Liver (tissue), 9 donors: ENCODE data around the gene CCDC40. TPM values are rescaled to one million over a fixed set of nuclear protein-coding genes. Genes with fewer than 3 reads are reported as not detected.

Experiments used
- DNase-seq: peaks from one replicate; pipeline ENCODE4 v3.0.0-alpha.2; 2017; ENCODE audit warnings: low spot score
- H3K27ac ChIP-seq, 2 donors: one replicate each; pipeline ENCODE4 v1.7.0; 2013; ENCODE audit warnings: inconsistent platforms in 2 of 2, low read length in 2 of 2, control low read depth in 1 of 2, low read depth in 1 of 2, mild to moderate bottlenecking in 1 of 2
- H3K27me3 ChIP-seq, 4 donors: one replicate each; pipeline versions ENCODE4 v1.6.1 to v1.7.0; 2013; ENCODE audit warnings: low read length in 3 of 4, inconsistent platforms in 1 of 4, mild to moderate bottlenecking in 1 of 4, moderate library complexity in 1 of 4; ENCODE audit not compliant: control insufficient read depth in 4 of 4, insufficient read depth in 4 of 4
- H3K36me3 ChIP-seq, 4 donors: one replicate each; pipeline versions ENCODE4 v1.6.1 to v1.7.0; 2013; ENCODE audit warnings: low read length in 3 of 4, mild to moderate bottlenecking in 3 of 4, low read depth in 1 of 4, moderate library complexity in 1 of 4; ENCODE audit not compliant: control insufficient read depth in 4 of 4, insufficient read depth in 3 of 4
- H3K4me1 ChIP-seq, 4 donors: one replicate each; pipeline versions ENCODE4 v1.6.1 to v1.7.0; 2013; ENCODE audit warnings: low read length in 3 of 4, mild to moderate bottlenecking in 3 of 4, moderate library complexity in 1 of 4; ENCODE audit not compliant: control insufficient read depth in 4 of 4, insufficient read depth in 4 of 4
- H3K4me3 ChIP-seq, 3 donors: one replicate each; pipeline versions ENCODE4 v1.6.1 to v1.7.0; 2013; ENCODE audit warnings: low read length in 3 of 3, control low read depth in 1 of 3, low read depth in 1 of 3, mild to moderate bottlenecking in 1 of 3
- H3K9ac ChIP-seq, 2 donors: one replicate each; pipeline ENCODE4 v1.7.0; 2013; ENCODE audit warnings: low read length in 2 of 2, mild to moderate bottlenecking in 2 of 2, moderate library complexity in 2 of 2, control low read depth in 1 of 2, low read depth in 1 of 2
- H3K9me3 ChIP-seq, 4 donors: one replicate each; pipeline versions ENCODE4 v1.6.1 to v1.7.0; 2013; ENCODE audit warnings: low read length in 3 of 4; ENCODE audit not compliant: control insufficient read depth in 4 of 4
- ATF3 ChIP-seq: IDR thresholded peaks from 2 replicates; pipeline ENCODE4 v1.6.1; 2016; ENCODE audit warnings: antibody characterized with exemption
- CTCF ChIP-seq: fragments of 150-350 bp; IDR thresholded peaks from 2 replicates; pipeline ENCODE4 v1.5.1; 2017; ENCODE audit warnings: improper control_type of control experiment, low read depth, low read length; ENCODE audit not compliant: missing input control
- EGR1 ChIP-seq, 2 donors: IDR thresholded peaks; 2 replicates each; pipeline ENCODE4 v1.6.1; 2016 to 2018; ENCODE audit warnings: antibody characterized with exemption in 2 of 2, low read depth in 2 of 2
- FOXA1 ChIP-seq: IDR thresholded peaks from 2 replicates; pipeline ENCODE4 v1.6.1; 2016; ENCODE audit warnings: antibody characterized with exemption
- FOXA2 ChIP-seq: IDR thresholded peaks from 2 replicates; pipeline ENCODE4 v1.6.1; 2016; ENCODE audit warnings: antibody characterized with exemption
- HNF4A ChIP-seq, 2 donors: conservative IDR thresholded peaks; 2 replicates each; pipeline ENCODE4 v1.6.1; 2016; ENCODE audit warnings: antibody characterized with exemption in 2 of 2, mild to moderate bottlenecking in 2 of 2
- HNF4G ChIP-seq: IDR thresholded peaks from 2 replicates; pipeline ENCODE4 v1.6.1; 2016; ENCODE audit warnings: antibody characterized with exemption
- JUND ChIP-seq, 2 donors: IDR thresholded peaks; 2 replicates each; pipeline ENCODE4 v1.6.1; 2016; ENCODE audit warnings: antibody characterized with exemption in 2 of 2
- MAX ChIP-seq: IDR thresholded peaks from 2 replicates; pipeline ENCODE4 v1.6.1; 2016; ENCODE audit warnings: antibody characterized with exemption
- NR2F2 ChIP-seq: IDR thresholded peaks from 2 replicates; pipeline ENCODE4 v1.6.1; 2016; ENCODE audit warnings: antibody characterized with exemption
- RAD21 ChIP-seq, 2 donors: IDR thresholded peaks; 2 replicates each; pipeline ENCODE4 v1.6.1; 2016; ENCODE audit warnings: antibody characterized with exemption in 2 of 2, mild to moderate bottlenecking in 2 of 2
- REST ChIP-seq: IDR thresholded peaks from 2 replicates; pipeline ENCODE4 v1.6.1; 2016; ENCODE audit warnings: antibody characterized with exemption, mild to moderate bottlenecking
- RXRA ChIP-seq, 2 donors: IDR thresholded peaks; 2 replicates each; pipeline ENCODE4 v1.6.1; 2017 to 2018; ENCODE audit warnings: antibody characterized with exemption in 2 of 2, mild to moderate bottlenecking in 1 of 2
- SP1 ChIP-seq: IDR thresholded peaks from 2 replicates; pipeline ENCODE4 v1.6.1; 2018; ENCODE audit warnings: antibody characterized with exemption, mild to moderate bottlenecking
- TAF1 ChIP-seq: conservative IDR thresholded peaks from 2 replicates; pipeline ENCODE4 v1.6.1; 2016; ENCODE audit warnings: antibody characterized with exemption, mild to moderate bottlenecking
- YY1 ChIP-seq: IDR thresholded peaks from 2 replicates; pipeline ENCODE4 v1.6.1; 2016; ENCODE audit warnings: antibody characterized with exemption, mild to moderate bottlenecking
- ZBTB33 ChIP-seq: IDR thresholded peaks from 2 replicates; pipeline ENCODE4 v1.6.1; 2016; ENCODE audit warnings: antibody characterized with exemption
- WGBS: extraction: QIAGEN DNeasy Blood & Tissue Kit; methylation state at CpG from one replicate; pipeline ENCODE4 v1.1.7; 2013; 5-methylcytosine and 5-hydroxymethylcytosine counted together
- polyA plus RNA-seq, 2 donors: library from polyadenylated mRNA; stranded (reverse) in 1 of 2; unstranded in 1 of 2; fragments of 200-250 nt in 1 of 2; fragments of >200 nt in 1 of 2; fragmentation: Nextera tagmentation in 1 of 2; extraction: Ambion mirVana in 1 of 2; gene quantifications; one replicate each; pipeline versions ENCODE4 v1.2.1 to v1.2.3, GENCODE V29; 2013 to 2015
- total RNA-seq, 2 donors: library from RNA; depleted of rRNA; stranded (reverse); fragments of >200 nt; gene quantifications; one replicate each; pipeline ENCODE4 v1.2.3, GENCODE V29; 2014
- donor health status: healthy.
- donor health status: healthy.
- donor health status: healthy.
- donor health status: healthy.
- donor health status: healthy.

Gene CCDC40
- total and polyA plus RNA-seq, 4 donors, result 0.60 to 3.0 (median 1.4) TPM

- DNase-seq, result no peak
- TF ChIP-seq RXRA (IDR thresholded peaks at IDR 0.05), result no peak
- no peak for TF ChIP-seq HNF4G
- TF ChIP-seq NR2F2, result no peak
- no peak for TF ChIP-seq TAF1
- Histone ChIP-seq H3K36me3 (peaks cover 2 to 13% (median 3%) of the 10 kb centered on the region in 4 donors), H3K27me3 (no peaks in the 10 kb centered on the region), H3K4me3 (no peak overlapping the region), H3K9me3 (no peaks in the 10 kb centered on the region), H3K4me1 (no peaks in the 10 kb centered on the region), H3K9ac (no peak overlapping the region), H3K27ac (no peak overlapping the region)
- 96% methylated on average over 24 of the region's 24 CpGs for WGBS
These were observed 82.9 kb downstream of the CCDC40 start for GRCh38 chr17:80119271-80119791.

GRCh38 chr17:80119839-80120238, 83.4 kb downstream of the CCDC40 start:
- H3K27me3 ChIP-seq, result no peaks in the 10 kb centered on the region
- WGBS, result 91% methylated on average over 9 of the region's 9 CpGs
- H3K9me3 ChIP-seq, result no peaks in the 10 kb centered on the region
- TF ChIP-seq ZBTB33, result no peak
- TF ChIP-seq CTCF, result no peak
- TF ChIP-seq FOXA1, result no peak
- no peak for TF ChIP-seq JUND (IDR thresholded peaks at IDR 0.05)
- TF ChIP-seq ATF3, result no peak
- no peak for TF ChIP-seq MAX
- no peak for TF ChIP-seq RXRA (IDR thresholded peaks at IDR 0.05)
- no peak for TF ChIP-seq YY1
- no peak for TF ChIP-seq RAD21 (IDR thresholded peaks at IDR 0.05)
- no peak for TF ChIP-seq EGR1 (IDR thresholded peaks at IDR 0.05; ENCODE audit: low read depth in 2 of 2)
- H3K4me3 ChIP-seq, result no peak overlapping the region
- H3K9ac ChIP-seq, result no peak overlapping the region
- no peak for DNase-seq
- H3K27ac ChIP-seq, result no peak overlapping the region
- H3K36me3 ChIP-seq, result peaks cover 2 to 13% (median 3%) of the 10 kb centered on the region in 4 donors
- no peaks in the 10 kb centered on the region for H3K4me1 ChIP-seq

GRCh38 chr17:80122026-80122575, 85.7 kb downstream of the CCDC40 start:
- Histone ChIP-seq H3K36me3 (peaks cover 0 to 13% (median 2%) of the 10 kb centered on the region in 4 donors), H3K27ac (no peak overlapping the region), H3K9me3 (no peaks in the 10 kb centered on the region), H3K4me1 (no peaks in the 10 kb centered on the region), H3K27me3 (no peaks in the 10 kb centered on the region), H3K4me3 (no peak overlapping the region), H3K9ac (no peak overlapping the region)
- DNase-seq, result no peak
- WGBS, result 90% methylated on average over 17 of the region's 17 CpGs
- TF ChIP-seq FOXA1 (no peak), NR2F2 (no peak), RXRA (IDR thresholded peaks at IDR 0.05) (no peak), MAX (no peak), JUND (IDR thresholded peaks at IDR 0.05) (no peak), HNF4G (no peak), FOXA2 (no peak), SP1 (no peak), YY1 (no peak), HNF4A (conservative IDR thresholded peaks at IDR 0.05) (no peak), REST (no peak), ATF3 (no peak), EGR1 (IDR thresholded peaks at IDR 0.05; ENCODE audit: low read depth in 2 of 2) (no peak)
